Measurements from ENCODE around the gene DUOXA1.

DUOXA1 gene

DNA sequence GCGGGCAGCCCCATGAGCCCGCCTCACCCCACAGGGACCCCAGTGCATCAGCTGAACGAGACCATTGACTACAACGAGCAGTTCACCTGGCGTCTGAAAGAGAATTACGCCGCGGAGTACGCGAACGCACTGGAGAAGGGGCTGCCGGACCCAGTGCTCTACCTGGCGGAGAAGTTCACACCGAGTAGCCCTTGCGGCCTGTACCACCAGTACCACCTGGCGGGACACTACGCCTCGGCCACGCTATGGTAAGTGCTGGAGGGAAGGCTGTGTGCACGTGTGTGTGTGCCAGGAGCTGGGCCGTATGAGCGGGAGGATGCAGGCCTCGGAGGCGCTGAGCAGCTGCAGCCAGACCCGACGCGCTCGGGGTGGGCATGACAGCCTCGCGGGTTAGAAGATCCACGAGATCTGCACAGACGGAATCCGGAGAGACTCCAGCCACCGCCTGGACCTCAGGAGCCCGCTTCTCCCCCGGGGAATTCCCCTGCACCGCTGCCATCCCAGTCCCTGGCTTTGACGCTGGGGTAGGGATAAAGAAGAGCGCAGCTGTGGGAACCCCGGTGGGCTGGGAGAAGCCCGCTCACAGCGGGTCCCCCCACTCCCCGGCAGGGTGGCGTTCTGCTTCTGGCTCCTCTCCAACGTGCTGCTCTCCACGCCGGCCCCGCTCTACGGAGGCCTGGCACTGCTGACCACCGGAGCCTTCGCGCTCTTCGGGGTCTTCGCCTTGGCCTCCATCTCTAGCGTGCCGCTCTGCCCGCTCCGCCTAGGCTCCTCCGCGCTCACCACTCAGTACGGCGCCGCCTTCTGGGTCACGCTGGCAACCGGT is 13.0 kb downstream of the DUOXA1 start:
- DNase-seq = no peak
- peaks cover 3% of the 10 kb centered on the region; the same call in 1 of the 2 replicates for H3K4me1 ChIP-seq (ENCODE audit: insufficient read depth, low read length)

DNA sequence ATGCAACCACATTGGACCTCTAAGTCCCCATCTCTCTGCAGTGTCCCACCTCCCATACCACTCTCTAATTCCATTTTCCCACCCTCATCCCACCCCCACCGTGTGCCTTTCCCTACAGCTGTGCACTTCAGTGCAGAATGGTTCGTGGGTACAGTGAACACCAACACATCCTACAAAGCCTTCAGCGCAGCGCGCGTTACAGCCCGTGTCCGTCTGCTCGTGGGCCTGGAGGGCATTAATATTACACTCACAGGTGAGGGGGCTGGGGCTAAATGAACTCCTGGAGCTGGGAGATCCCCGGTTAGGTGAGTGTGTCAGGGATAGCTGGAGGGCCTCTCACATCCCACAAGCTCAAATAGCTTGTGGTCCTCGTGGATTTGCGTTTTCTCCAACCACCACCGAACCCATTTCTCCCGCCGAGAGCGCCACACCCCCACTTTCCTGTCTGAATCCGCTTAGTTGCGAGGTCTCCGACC is 13.6 kb downstream of the DUOXA1 start:
- Histone ChIP-seq H3K4me1 (ENCODE audit: insufficient read depth, low read length) (peaks cover 3% of the 10 kb centered on the region; the same call in 1 of the 2 replicates), H3K36me3 (ENCODE audit: insufficient read depth, low read length) (no peaks in the 10 kb centered on the region), H3K27ac (ENCODE audit: low read length) (no peak overlapping the region), H4K20me1 (ENCODE audit: insufficient read depth, low read length) (no peaks in the 10 kb centered on the region), H3K4me3 (ENCODE audit: low read depth in 1 of 2, low read length in 2 of 2) (no peak overlapping the region), H3K4me2 (ENCODE audit: insufficient read depth, low read length) (no peak overlapping the region), H3K79me2 (ENCODE audit: insufficient read depth, low read length) (no peaks in the 10 kb centered on the region), H3K9me3 (ENCODE audit: insufficient read depth, low read length, severe bottlenecking) (no peaks in the 10 kb centered on the region), H3K27me3 (ENCODE audit: insufficient read depth, low read length, poor library complexity) (no peaks in the 10 kb centered on the region), H2AFZ (ENCODE audit: low read depth, low read length) (no peak overlapping the region), H3K9ac (ENCODE audit: low read depth, low read length) (no peak overlapping the region)
- ATAC-seq (ENCODE audit: insufficient read depth, low read depth) (no peak), DNase-seq (no peak)
- no peak for TF ChIP-seq EZH2 (IDR thresholded peaks at IDR 0.05; ENCODE audit: borderline replicate concordance, low read depth, low read length, severe bottlenecking)
- TF ChIP-seq, protein P1, sequence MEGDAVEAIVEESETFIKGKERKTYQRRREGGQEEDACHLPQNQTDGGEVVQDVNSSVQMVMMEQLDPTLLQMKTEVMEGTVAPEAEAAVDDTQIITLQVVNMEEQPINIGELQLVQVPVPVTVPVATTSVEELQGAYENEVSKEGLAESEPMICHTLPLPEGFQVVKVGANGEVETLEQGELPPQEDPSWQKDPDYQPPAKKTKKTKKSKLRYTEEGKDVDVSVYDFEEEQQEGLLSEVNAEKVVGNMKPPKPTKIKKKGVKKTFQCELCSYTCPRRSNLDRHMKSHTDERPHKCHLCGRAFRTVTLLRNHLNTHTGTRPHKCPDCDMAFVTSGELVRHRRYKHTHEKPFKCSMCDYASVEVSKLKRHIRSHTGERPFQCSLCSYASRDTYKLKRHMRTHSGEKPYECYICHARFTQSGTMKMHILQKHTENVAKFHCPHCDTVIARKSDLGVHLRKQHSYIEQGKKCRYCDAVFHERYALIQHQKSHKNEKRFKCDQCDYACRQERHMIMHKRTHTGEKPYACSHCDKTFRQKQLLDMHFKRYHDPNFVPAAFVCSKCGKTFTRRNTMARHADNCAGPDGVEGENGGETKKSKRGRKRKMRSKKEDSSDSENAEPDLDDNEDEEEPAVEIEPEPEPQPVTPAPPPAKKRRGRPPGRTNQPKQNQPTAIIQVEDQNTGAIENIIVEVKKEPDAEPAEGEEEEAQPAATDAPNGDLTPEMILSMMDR (IDR thresholded peaks at IDR 0.05; ENCODE audit: borderline replicate concordance, extremely low read depth, low read length, poor library complexity, severe bottlenecking) = no peak

More for the DNA sequence above, 13.0 kb downstream of the DUOXA1 start:
- no peak overlapping the region for H2AFZ ChIP-seq (ENCODE audit: low read depth, low read length)
- H3K27me3 ChIP-seq (ENCODE audit: insufficient read depth, low read length, poor library complexity) = no peaks in the 10 kb centered on the region
- no peak overlapping the region for H3K4me3 ChIP-seq (ENCODE audit: low read depth in 1 of 2, low read length in 2 of 2)
- no peaks in the 10 kb centered on the region for H3K36me3 ChIP-seq (ENCODE audit: insufficient read depth, low read length)
- ATAC-seq (ENCODE audit: insufficient read depth, low read depth) = no peak
- no peaks in the 10 kb centered on the region for H3K79me2 ChIP-seq (ENCODE audit: insufficient read depth, low read length)
- no peaks in the 10 kb centered on the region for H3K9me3 ChIP-seq (ENCODE audit: insufficient read depth, low read length, severe bottlenecking)
- no peak overlapping the region for H3K4me2 ChIP-seq (ENCODE audit: insufficient read depth, low read length)
- no peaks in the 10 kb centered on the region for H4K20me1 ChIP-seq (ENCODE audit: insufficient read depth, low read length)
- H3K27ac ChIP-seq (ENCODE audit: low read length) = no peak overlapping the region
- H3K9ac ChIP-seq (ENCODE audit: low read depth, low read length) = no peak overlapping the region
- TF ChIP-seq, protein P1 (IDR thresholded peaks at IDR 0.05; ENCODE audit: borderline replicate concordance, extremely low read depth, low read length, poor library complexity, severe bottlenecking) = no peak

DNA sequence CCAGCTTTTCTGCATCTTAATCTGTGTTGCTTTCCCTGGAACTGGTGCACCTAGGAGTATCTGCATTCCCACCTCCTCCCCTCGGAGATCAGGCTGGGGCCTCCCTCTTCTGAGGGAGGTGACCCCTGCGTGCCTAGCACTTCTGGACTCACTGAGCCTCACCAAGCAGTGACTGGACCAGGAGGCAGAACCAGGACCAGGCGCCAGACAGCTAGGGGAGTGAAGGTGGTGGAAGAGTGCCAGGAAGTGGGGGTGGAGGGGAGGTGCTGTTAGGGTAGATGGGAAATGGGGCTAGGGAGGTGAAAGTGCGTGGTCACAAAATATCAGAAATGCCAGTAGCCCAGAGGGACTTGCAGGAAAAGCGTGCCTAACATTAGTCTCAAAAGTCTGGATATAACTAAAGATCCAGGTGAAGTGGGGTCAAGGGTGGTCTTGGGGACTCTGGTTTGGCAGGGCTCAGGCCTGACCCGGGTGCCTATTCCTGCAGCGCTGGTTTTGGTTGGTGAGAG is 14.3 kb downstream of the DUOXA1 start:
- no peak for TF ChIP-seq EZH2 (IDR thresholded peaks at IDR 0.05; ENCODE audit: borderline replicate concordance, low read depth, low read length, severe bottlenecking)
- TF ChIP-seq, protein P1 (IDR thresholded peaks at IDR 0.05; ENCODE audit: borderline replicate concordance, extremely low read depth, low read length, poor library complexity, severe bottlenecking) = no peak
- no peaks in the 10 kb centered on the region for H3K27me3 ChIP-seq (ENCODE audit: insufficient read depth, low read length, poor library complexity)
- H3K27ac ChIP-seq (ENCODE audit: low read length) = no peak overlapping the region
- no peak overlapping the region for H3K9ac ChIP-seq (ENCODE audit: low read depth, low read length)
- H3K36me3 ChIP-seq (ENCODE audit: insufficient read depth, low read length) = no peaks in the 10 kb centered on the region
- DNase-seq (no peak), ATAC-seq (ENCODE audit: insufficient read depth, low read depth) (no peak)
- H3K79me2 ChIP-seq (ENCODE audit: insufficient read depth, low read length) = no peaks in the 10 kb centered on the region
- no peak overlapping the region for H3K4me3 ChIP-seq (ENCODE audit: low read depth in 1 of 2, low read length in 2 of 2)
- no peak overlapping the region for H3K4me2 ChIP-seq (ENCODE audit: insufficient read depth, low read length)
- no peaks in the 10 kb centered on the region for H3K9me3 ChIP-seq (ENCODE audit: insufficient read depth, low read length, severe bottlenecking)
- no peaks in the 10 kb centered on the region for H4K20me1 ChIP-seq (ENCODE audit: insufficient read depth, low read length)
- H3K4me1 ChIP-seq (ENCODE audit: insufficient read depth, low read length) = peaks cover 3% of the 10 kb centered on the region; the same call in 1 of the 2 replicates
- no peak overlapping the region for H2AFZ ChIP-seq (ENCODE audit: low read depth, low read length)

Data from DND-41 (cell line).